Epidermal melanocyte (primary cell): ENCODE results near the gene DTX1.
"Not testable (repeated sequence)": the region's sequence is repeated elsewhere in the genome, so short reads cannot be mapped to it uniquely, and the experiment has no call there.

Source experiments
- DNase-seq: peaks from one replicate; pipeline ENCODE4 v3.0.0; 2011; ENCODE audit warnings: low spot score; ENCODE audit not compliant: insufficient read length

DTX1 gene

DNA sequence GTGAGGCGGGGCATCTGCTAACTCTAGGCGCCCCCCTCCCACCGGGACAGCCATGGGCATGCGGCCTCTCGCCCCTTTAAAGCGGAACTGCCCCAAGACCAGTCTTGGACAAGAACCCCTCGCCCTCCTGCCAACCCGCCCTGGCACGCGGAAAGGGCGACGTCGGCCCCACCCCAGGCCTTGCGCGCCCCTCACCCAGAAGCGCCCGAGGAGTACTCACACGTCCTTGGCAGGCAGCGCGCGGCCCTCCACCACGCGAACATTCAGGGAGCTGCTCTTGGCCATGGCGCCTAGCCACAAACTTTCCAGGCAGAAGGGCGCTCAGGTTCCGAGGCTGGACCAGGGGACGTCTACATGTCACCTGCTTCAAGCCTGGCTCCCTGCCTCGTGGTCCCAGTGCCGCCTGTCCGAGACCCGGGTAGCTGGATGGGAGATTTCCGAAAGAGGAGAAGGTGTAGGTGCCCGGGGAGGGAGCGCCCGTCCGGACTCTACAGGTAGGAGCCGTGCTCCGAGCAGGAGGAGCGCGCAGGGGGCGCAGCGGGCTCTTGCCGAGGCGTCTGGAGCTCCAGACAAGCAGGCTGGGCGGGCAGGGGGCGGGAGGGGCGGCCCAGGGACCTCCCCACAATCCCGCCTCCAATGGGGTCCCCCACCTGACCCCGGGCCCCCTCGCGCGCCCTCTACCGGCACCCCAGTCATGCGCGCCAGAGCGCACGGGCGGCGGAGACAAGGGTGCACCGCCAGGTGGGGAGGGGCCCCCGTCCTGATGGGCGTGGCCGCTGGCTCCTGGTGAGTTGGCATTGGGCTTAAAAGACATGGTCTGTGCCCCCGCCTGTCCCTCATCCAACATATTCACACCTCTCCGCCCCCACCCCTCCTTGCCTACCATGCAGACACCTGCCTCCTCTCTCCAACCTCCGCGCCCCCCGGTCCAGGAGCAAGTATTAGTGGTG lies 78.9 kb downstream of the DTX1 start, which contains the start of gene RASAL1:
Gene RASAL1, minus strand, starts transcription at position 584 of the 950 bp plus-strand sequence. Its CDS starts 299 bp downstream, at position 285.
- no peak for DNase-seq

DNA sequence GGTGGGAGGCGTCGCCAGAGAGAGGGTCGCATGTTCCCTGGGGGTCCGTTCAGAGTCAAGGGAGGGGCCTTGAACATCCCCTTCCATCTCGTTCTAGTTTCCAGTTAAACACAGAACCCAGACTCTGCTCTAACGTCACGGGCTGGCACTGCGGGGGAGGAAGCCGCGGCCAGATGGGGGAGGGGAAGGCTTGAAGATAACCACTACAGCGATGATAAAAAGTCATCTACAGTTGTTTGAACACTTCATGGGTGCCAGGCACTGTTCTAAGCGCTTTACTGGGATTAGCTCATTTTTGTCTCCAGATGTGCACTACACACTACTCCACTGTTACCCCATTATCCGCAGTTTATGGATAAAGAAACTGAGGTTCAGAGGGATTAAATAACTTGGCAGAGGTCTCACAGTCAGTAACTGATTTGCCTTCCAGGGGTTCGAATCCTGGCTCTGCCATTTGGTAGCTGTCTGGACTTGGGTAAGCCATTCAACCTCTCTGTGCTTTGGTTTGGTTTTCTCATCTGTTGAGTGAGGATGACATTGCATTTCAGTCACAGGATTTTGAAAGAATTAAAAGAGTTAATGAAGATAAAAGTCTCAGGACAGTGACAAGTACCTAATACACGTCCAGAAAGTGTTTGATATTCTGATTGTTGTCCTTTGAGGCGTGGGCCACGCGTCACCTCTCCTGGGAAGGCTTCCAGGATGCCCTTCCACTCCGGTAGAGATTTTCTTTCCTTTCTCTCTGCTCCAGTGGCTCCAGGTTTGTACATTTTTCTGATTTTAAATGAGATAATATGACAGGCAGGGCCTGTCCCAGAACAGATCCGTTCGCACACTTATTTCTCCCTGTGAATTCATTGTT lies 79.8 kb downstream of the DTX1 start:
- DNase-seq, result no peak

DNA sequence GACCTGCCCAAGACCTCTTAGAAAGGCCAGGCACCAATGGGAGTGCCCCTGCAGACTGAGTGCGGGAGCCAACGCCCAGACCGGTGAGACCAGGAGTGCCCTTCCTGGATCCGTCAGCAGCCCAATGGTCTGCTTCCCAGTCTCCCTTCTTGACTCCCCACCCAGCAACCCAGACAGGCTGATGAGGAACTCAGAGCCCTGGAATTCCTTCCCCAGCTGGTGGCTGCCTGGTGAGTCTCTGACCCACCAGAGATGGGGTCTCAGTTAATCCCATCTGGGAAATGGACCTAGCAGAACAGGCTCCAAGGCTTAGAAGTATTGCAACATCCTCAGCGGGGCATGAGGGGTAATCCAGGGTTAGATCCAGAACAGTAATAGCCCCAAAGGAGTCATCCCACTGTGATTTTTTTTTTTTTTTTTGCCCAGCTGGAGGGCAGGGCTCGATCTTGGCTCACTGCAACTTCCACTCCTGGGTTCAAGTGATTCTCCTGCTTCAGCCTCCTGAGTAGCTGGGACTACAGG lies 80.5 kb downstream of the DTX1 start:
- no peak for DNase-seq

DNA sequence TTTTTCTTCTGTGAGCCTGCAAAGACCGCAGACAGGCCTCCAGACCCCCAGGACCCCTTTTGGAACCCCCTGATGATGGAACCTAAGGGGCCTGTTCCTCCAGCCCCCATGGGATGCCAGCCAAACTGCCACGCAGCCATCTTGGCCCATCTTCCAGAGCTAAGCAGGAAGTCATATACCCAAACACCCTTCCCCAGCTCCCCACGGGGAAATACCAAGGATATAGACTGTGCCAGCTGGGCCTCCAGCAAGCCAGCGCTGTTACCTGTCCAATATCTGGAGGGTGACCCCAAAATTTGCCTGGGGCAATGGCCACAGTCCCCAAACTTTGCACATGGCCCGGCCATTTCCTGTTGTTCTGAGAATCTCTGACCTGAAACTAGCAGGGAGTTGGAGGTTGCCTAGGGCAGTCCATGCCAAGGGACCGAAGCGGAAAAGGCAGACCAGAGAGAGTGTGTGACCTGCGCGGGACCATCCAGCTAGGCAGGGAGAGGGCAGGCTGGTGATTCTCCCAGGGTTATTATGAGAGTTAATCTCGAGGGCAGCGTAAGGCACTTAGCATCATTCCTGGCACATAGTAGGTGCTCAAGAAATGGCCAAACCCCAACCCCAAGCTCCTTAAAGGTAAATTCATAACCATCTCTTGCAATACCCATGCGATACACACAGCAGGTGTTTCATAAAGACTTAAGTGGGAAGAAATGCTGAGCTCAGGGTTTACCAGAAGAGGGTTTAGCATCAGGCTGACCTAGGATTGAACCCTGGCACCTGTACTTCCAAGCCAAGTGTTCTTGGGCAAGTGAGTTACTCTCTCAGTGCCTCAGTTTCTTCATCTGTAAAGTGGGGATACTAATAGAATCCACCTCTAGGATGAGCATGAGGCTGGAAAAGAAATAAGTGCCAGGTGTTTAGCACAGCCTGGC lies 81.6 kb downstream of the DTX1 start:
- DNase-seq, result no peak

DNA sequence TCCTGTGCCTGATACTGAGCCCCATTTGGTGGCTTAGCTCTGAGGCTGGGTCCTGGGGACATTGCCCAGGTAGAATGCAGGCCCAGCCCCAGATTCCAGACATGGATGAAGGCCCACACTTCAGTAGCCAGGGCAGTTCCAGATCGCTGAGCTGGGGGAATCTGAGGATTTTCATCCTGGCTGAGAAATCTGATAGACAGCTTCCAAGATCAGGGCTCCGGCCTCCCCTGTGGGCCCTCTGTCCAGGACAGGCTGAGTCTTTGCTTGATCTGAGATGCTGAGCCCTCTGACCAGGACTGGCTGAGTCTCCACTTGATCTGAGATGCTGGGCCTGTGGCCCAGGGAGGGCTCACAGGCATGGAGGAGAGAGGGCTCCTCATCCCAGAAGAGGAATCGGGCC lies 82.3 kb downstream of the DTX1 start:
- DNase-seq, result no peak

DNA sequence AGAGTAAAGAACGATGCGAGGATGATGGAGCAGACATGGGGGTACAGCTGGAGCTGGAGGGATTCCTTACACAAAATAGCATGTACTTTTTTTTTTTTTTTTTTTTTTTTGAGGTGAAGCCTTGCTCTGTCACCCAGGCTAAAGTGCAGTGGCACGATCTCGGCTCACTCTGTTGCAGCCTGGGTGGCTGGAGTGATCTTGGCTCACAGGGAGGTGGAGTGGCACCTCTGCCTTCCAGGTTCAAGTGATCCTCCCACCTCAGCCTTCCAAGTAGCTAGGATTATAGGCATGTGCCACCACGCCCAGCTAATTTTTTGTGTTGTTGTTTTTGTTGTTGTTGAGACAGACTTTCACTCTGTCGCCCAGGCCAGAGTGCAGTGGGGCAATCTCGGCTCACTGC lies 84.2 kb downstream of the DTX1 start:
- DNase-seq, result no peak

DNA sequence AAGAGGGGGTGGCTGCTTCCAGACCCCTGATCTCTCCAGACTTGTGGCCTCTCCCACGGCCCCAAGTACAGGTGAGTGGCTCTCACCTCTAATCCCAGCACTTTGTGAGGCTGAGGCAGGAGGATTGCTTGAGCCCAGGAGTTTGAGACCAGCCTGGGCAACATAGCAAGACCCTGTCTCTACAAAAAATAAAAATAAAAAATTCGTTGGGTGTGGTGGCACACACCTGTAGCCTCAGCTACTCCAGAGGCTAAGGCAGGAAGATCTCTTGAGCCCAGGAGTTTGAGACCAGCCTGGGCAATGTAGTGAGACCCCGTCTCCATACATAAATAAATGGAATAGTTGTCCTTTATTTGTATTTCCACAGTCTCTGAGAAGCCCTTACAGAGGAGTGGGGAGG lies 85.2 kb downstream of the DTX1 start:
- not testable (repeated sequence) for DNase-seq

DNA sequence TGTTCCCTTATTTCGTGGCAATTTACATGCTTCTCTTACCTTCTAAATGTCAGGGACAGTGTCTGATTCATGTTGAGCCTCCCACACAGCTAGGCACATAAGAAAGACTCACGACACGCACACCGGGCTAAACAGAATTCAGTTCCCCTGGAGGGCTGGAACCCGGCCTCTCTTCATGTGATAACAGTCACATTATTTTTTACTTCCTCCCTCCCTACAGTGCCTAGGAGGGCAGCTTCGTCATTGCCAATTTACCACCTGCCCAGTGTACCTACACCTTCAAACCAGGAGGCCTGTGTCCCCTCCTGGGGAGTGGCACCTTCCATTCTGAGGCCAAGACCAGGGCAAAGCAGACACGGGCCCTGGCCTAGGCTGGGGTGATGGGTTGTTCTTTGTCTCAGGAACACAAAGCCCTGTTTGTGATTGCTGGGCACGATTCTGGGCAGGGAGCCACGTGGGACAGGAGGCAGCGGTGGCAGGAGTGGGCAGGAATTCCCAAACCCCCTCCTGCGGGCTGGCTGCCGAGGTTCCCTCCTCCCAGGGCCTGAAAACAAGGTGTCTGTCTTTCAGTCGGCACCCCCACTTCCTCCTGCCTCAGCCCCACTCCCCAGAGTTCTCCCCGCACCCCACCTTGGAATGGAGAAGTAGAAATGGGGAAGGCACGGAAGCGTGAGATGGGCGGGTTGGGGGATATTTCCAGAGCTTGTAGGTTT lies 85.8 kb downstream of the DTX1 start:
- no peak for DNase-seq

DNA sequence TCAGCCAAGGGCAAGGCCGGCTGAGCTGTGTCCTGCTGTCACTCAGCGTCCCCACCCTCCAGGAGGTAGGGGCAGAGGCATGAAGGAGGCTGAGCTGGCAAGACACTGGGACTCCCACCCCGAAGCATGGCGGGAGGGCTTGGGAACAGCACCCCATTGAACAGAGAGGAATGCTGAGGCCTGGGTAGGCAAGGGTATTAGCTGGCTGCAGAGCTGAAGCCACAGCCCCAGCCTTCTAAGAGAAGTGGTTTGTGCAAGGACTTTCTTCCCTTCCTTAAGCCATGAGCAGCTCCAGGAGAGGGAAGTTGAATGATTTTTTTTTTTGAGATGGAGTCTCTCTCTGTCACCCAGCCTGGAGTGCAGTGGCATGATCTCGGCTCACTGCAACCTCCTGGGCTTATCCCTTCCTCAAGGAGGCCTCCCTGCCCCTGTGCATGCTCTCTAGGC lies 86.4 kb downstream of the DTX1 start:
- DNase-seq, result no peak

DNA sequence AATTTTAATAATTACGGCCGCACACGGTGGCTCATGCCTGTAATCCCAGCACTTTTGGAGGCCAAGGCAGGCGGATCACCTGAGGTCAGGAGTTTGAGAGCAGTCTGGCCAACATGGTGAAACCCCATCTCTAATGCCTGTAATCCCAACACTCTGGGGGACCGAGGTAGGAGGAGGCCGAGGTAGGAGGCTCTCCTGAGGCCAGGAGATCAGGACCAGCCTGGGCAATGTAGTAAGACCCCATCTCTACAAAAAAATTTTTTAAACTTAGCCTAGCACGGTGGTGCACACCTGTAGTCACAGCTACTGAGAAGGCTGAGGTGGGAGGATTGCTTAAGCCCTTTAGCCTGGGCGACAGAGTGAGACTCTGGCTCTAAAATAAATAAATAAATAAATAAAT lies 87.4 kb downstream of the DTX1 start:
- DNase-seq, result no peak

DNA sequence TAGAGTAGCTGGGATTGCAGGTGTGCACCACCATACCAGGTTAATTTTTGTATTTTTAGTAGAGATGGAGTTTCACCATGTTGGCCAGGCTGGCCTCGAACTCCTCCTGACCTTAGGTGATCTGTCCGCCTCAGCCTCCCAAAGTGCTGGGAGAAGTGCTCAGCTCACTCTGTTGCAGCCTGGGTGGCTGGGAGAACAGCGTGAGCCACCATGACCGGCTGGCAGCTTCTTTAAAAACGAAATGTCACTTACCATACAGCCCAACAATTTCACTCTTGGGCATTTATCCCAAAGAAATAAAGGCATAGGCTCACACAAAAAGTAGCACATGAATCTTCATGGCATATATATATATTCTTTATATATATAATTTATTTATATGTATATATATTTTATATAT lies 88.3 kb downstream of the DTX1 start:
- DNase-seq, result no peak

DNA sequence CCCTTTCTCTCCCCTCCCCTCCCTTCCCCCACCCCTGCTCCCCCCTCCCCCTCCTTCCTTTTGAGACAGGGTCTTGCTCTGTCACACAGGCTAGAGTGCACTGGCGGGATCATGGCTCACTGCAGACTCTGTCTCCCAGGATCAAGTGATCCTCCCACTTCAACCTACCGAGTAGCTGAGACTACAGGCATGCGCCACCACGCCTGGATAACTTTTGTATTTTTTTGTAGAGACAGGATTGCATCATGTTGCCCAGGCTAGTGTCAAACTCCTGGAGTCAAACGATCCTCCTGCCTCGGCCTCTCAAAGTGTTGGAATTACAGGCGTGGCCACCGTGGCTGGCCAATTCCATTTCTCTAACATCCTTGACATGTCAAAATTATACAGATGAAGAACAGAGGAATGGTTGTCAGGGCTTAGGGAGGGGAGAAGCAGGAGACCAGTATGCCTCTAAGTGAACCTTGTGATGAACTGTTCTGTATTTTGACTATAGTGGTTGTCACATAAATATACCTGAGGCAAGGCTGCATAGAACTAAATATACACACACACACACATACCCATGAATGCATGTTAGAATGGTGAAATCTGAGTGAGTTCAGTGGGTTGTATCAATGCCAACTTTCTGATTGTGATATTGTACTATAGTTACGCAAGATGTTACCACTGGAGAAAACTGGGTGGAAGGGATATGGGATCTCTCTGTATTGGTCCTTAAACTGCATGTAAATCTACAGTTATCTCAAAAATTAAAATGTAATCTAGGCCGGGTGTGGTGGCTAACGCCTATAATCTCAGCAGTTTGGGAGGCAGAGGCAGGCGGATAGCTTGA lies 89.4 kb downstream of the DTX1 start:
- no peak for DNase-seq

DNA sequence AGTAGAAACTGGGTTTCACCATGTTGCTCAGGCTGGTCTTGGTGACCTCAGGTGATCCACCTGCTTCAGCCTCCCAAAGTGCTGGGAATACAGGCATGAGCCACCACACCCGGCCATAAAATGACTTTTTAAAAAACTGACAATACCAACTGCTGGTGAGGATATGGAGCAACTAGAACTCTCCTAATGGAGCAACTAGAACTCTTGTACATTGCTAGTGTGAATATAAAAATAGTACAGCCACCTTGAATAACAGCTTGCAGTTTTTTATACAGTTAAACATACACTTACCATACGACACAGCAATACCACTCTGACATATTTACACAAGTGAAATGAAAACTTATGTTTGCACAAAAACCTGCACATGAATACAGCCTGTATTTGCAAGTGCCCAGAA lies 90.5 kb downstream of the DTX1 start:
- no peak for DNase-seq
